ENCODE data around the gene ARL2BP. TPM values are rescaled to one million over a fixed set of nuclear protein-coding genes. Genes with fewer than 3 reads are reported as not detected.

The ARL2BP gene
- total and polyA plus RNA-seq, 2 donors from 2014 or later = 53.9 to 61.5 TPM

DNA sequence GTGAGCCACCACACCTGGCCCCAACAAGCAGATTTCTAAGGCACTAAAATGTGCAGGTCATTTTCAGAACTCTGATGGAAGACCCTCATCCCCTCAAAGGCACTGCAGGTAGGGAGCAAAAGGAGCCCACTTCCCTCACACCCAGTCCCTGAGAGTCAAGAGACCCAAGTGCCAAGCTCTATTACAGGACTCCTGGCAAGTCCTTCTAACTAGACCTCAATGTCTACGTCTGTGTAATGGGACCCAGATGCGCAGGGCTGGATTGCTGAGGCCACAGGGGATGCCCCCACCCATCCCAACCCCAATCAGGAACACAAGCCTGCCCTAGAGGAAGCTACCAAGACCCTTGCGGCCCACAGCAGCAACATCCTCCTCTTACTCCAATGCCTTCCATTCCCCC, 36.7 kb downstream of the ARL2BP start:
- Histone ChIP-seq H3K36me3 (ENCODE audit: control insufficient read depth in 2 of 3, insufficient read depth in 3 of 3, low read length in 3 of 3) (no peaks in the 10 kb centered on the region), H3K9me3 (ENCODE audit: control insufficient read depth in 2 of 3, insufficient read depth in 1 of 3, low read length in 3 of 3) (no peaks in the 10 kb centered on the region), H3K4me3 (ENCODE audit: low read length in 3 of 3) (no peak overlapping the region), H3K27me3 (ENCODE audit: control insufficient read depth, insufficient read depth, low read length) (no peaks in the 10 kb centered on the region), H3K4me1 (ENCODE audit: control insufficient read depth in 2 of 3, insufficient read depth in 2 of 3, low read depth in 1 of 3, low read length in 3 of 3) (peaks cover 0 to 6% (median 3%) of the 10 kb centered on the region in 3 donors), H3K9ac (ENCODE audit: low read length in 3 of 3) (no peak overlapping the region), H3K27ac (ENCODE audit: low read depth in 2 of 2, low read length in 2 of 2) (no peak overlapping the region)
- no peak for FAIRE-seq
- intact Hi-C loops (cut with DNase I) = no loop called here
- peak in 1 of 5 donors; percentile 26 for DNase-seq
- TF ChIP-seq, protein P1, sequence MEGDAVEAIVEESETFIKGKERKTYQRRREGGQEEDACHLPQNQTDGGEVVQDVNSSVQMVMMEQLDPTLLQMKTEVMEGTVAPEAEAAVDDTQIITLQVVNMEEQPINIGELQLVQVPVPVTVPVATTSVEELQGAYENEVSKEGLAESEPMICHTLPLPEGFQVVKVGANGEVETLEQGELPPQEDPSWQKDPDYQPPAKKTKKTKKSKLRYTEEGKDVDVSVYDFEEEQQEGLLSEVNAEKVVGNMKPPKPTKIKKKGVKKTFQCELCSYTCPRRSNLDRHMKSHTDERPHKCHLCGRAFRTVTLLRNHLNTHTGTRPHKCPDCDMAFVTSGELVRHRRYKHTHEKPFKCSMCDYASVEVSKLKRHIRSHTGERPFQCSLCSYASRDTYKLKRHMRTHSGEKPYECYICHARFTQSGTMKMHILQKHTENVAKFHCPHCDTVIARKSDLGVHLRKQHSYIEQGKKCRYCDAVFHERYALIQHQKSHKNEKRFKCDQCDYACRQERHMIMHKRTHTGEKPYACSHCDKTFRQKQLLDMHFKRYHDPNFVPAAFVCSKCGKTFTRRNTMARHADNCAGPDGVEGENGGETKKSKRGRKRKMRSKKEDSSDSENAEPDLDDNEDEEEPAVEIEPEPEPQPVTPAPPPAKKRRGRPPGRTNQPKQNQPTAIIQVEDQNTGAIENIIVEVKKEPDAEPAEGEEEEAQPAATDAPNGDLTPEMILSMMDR (IDR thresholded peaks at IDR 0.05; ENCODE audit: borderline replicate concordance, extremely low read depth, insufficient read depth) = no peak

DNA sequence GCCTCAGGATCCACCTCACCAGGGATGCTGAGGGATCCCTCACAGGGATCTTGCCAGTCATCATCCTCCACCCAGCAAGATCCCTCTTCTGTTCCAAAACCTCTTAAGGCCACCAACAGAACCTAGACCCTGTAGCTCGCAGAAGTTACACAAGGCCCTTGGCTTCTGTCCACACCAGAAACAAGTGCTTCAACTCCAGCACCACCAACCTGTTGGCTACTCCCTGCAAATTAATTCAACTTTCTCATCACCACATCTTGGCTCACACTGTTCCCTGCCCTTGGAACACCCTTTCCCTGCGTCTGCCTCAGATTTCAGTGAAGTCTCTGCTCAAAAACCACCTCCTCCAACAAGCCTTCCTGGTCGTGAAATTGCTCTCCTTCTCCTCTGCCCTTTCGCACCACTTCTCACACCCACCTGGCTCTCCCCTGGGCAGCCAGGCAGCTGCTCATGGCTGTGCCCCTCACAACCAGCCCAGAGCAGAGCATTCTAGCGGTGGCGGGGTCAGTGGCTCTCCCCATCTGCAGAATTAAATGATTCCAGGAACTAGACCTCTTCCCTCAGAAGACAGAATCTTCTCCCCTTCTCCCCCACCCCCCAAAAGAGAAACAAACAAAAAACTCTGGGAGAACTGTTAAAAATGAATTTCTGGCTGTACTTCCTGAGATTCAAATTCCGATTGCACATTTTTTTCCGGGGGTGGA, 37.6 kb downstream of the ARL2BP start:
- H3K9me3 ChIP-seq (ENCODE audit: control insufficient read depth in 2 of 3, insufficient read depth in 1 of 3, low read length in 3 of 3) = no peaks in the 10 kb centered on the region
- no peaks in the 10 kb centered on the region for H3K36me3 ChIP-seq (ENCODE audit: control insufficient read depth in 2 of 3, insufficient read depth in 3 of 3, low read length in 3 of 3)
- peak overlapping the region in 2 of 3 donors; percentile 30 to 73 for H3K4me3 ChIP-seq (ENCODE audit: low read length in 3 of 3)
- no peaks in the 10 kb centered on the region for H3K27me3 ChIP-seq (ENCODE audit: control insufficient read depth, insufficient read depth, low read length)
- DNase-seq (peak in 1 of 5 donors; percentile 37), FAIRE-seq (no peak)
- TF ChIP-seq, protein P1 (IDR thresholded peaks at IDR 0.05; ENCODE audit: borderline replicate concordance, extremely low read depth, insufficient read depth) = no peak
- H3K9ac ChIP-seq (ENCODE audit: low read length in 3 of 3) = peak overlapping the region in 1 of 3 donors; percentile 81
- H3K27ac ChIP-seq (ENCODE audit: low read depth in 2 of 2, low read length in 2 of 2) = peak overlapping the region; percentile 2 to 76
- intact Hi-C loops (cut with DNase I) = no loop called here
- peaks cover 0 to 6% (median 0%) of the 10 kb centered on the region in 3 donors for H3K4me1 ChIP-seq (ENCODE audit: control insufficient read depth in 2 of 3, insufficient read depth in 2 of 3, low read depth in 1 of 3, low read length in 3 of 3)

DNA sequence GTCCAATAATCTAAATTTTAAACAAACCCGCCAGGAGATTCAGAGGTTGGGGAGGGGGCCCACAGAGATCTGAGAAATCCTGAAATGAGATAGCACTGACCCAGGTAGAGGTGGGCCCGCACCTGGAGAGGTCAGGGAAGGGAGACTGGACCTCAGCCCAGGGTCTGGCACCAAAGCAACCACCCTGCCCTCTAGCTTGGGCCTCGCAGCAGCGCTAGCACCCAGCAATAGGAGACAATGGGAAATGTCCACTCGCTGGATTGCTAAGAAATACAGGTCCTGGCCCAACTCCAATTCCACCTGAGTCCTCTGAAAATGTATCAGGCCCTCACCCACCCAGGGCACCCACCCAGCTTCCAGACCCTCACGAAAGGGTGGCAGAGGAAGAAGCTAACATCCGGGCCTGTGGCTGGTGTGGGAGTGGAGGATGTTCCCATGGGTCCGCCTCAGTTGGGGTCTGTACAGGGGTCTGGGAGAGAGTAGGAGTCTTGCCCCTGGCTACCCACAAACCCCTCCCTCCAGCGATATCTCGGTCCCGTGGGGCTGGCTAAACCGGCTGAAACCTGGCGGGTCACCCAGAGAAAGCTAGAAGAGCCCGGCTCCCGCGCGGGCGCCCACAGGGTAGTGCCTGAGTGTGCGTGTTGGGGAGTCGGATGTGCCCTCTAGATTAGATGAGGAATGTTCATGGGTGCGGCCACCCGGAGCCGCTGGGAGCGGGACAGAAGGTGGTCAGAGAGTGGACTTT, 38.3 kb downstream of the ARL2BP start:
- Histone ChIP-seq H3K9ac (ENCODE audit: low read length in 3 of 3) (peak overlapping the region in 2 of 3 donors; percentile 29 to 81), H3K4me1 (ENCODE audit: control insufficient read depth in 2 of 3, insufficient read depth in 2 of 3, low read depth in 1 of 3, low read length in 3 of 3) (peaks cover 0 to 6% (median 0%) of the 10 kb centered on the region in 3 donors), H3K27me3 (ENCODE audit: control insufficient read depth, insufficient read depth, low read length) (no peaks in the 10 kb centered on the region), H3K36me3 (ENCODE audit: control insufficient read depth in 2 of 3, insufficient read depth in 3 of 3, low read length in 3 of 3) (no peaks in the 10 kb centered on the region), H3K27ac (ENCODE audit: low read depth in 2 of 2, low read length in 2 of 2) (peak overlapping the region; percentile 76 to 83), H3K4me3 (ENCODE audit: low read length in 3 of 3) (peak overlapping the region; percentile 21 to 73 (median 47)), H3K9me3 (ENCODE audit: control insufficient read depth in 2 of 3, insufficient read depth in 1 of 3, low read length in 3 of 3) (no peaks in the 10 kb centered on the region)
- no peak for FAIRE-seq
- intact Hi-C loops (cut with DNase I) = no loop called here
- DNase-seq = peak in 4 of 5 donors; percentile 28 to 84 (median 60)
- TF ChIP-seq, protein P1 (IDR thresholded peaks at IDR 0.05; ENCODE audit: borderline replicate concordance, extremely low read depth, insufficient read depth) = no peak
